Naive thymus-derived CD8-positive, alpha-beta T cell (primary cell): ENCODE data around the gene KBTBD13. TPM values are rescaled to one million over a fixed set of nuclear protein-coding genes. Genes with fewer than 3 reads are reported as not detected.

ENCODE experiments used
- ATAC-seq, 2 donors: fragments of 150-1000 bp; cut with Tn5 transposase in 1 of 2; sonication (Bioruptor Pico), chemical (Tn5 transposase) in 1 of 2; 1 replicate in 1 of 2; 2 replicates in 1 of 2; pipeline ENCODE4 v1.10.0; 2021; ENCODE audit warnings: mild to moderate bottlenecking in 2 of 2, moderate library complexity in 2 of 2
- POLR2A ChIA-PET: fragments of 350-600 bp; sonication (Branson Sonifier 250); formaldehyde crosslinking; loops from one replicate; lab custom pipeline; 2021; ENCODE audit warnings: antibody characterized with exemption; lab: Charles Lee
- DNase-seq, 10 donors: peaks; one replicate each; pipeline versions ENCODE4 v3.0.0 to v3.0.0-alpha.2; 2020 to 2022
- H3K27ac Mint-ChIP-seq, 10 donors: one replicate each; pipeline ENCODE4 v1.8.0; 2020 to 2022; ENCODE audit warnings: mild to moderate bottlenecking in 10 of 10, mixed read lengths in 10 of 10, moderate library complexity in 4 of 10, inconsistent platforms in 1 of 10
- H3K27me3 Mint-ChIP-seq, 5 donors: one replicate each; pipeline ENCODE4 v1.8.0; 2021 to 2022; ENCODE audit warnings: mixed read lengths in 5 of 5
- H3K36me3 Mint-ChIP-seq, 3 donors: one replicate each; pipeline ENCODE4 v1.8.0; 2020 to 2022; ENCODE audit warnings: mixed read lengths in 3 of 3, mild to moderate bottlenecking in 2 of 3, inconsistent platforms in 1 of 3
- H3K4me1 Mint-ChIP-seq, 4 donors: one replicate each; pipeline ENCODE4 v1.8.0; 2021 to 2022; ENCODE audit warnings: mixed read lengths in 4 of 4
- H3K4me3 Mint-ChIP-seq, 10 donors: one replicate each; pipeline ENCODE4 v1.8.0; 2020 to 2022; ENCODE audit warnings: mild to moderate bottlenecking in 10 of 10, mixed read lengths in 10 of 10, moderate library complexity in 6 of 10, inconsistent platforms in 1 of 10
- H3K9me3 Mint-ChIP-seq, 9 donors: one replicate each; pipeline ENCODE4 v1.8.0; 2020 to 2022; ENCODE audit warnings: mixed read lengths in 9 of 9, mild to moderate bottlenecking in 3 of 9, inconsistent platforms in 1 of 9, moderate library complexity in 1 of 9
- polyA plus RNA-seq, 3 donors: library from polyadenylated mRNA; unstranded; fragments of 300-500 nt; fragmentation: Illumina TruSeq; gene quantifications; one replicate each; pipeline ENCODE4 v1.2.3, GENCODE V29; 2021
- total RNA-seq, 8 experiments: library from RNA in 2 of 8; stranded (reverse) in 2 of 8; gene quantifications; one replicate each; pipeline ENCODE4 v1.2.3 and lab custom pipeline; 2021 to 2026

Gene KBTBD13
- total and polyA plus RNA-seq, 5 experiments from 2014 or later = not detected

DNA sequence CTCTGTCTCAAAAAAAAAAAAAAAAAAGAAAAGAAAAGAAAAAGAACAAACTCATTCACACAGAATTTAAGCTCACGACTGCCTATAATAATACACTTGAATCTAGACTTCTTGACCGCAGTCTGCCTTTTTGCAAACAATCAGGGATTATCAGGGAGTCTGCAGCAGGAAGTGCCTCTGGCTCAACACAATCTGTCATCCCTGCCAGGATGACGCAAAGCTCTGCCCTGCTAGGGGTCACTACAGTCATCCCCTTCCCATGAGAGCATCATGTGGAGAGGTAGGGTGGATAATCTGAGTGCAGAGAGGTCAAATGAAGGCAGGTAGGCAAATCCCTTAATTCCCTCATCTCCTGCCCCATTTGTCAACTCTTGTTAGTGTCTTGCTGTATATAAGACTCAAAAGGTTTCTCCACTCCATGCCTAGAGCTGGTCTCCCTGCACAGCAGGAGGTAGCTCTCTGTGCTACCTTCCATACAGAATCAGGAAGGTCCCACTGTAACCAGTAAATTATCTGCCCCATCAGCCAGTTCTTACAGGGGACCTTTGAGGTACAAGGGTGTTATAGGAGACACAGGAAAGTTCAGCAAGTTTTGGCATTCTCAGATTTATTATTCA, 34.2 kb downstream of the KBTBD13 start:
- Mint-ChIP-seq H3K4me3 (no peak overlapping the region), H3K36me3 (peaks cover 0 to 65% (median 2%) of the 10 kb centered on the region in 3 donors), H3K4me1 (peaks cover 0 to 5% (median under 1%) of the 10 kb centered on the region in 4 donors), H3K27me3 (no peaks in the 10 kb centered on the region), H3K9me3 (no peaks in the 10 kb centered on the region), H3K27ac (peak overlapping the region in 6 of 10 donors; percentile 3 to 67 (median 26))
- POLR2A ChIA-PET = interaction anchor here (0.7 kb wide), 2 partner anchors 23 to 75 kb away, joined by 3 to 6 read pairs; partner anchors contain the start of gene PDCD7
- ATAC-seq (no peak), DNase-seq (no peak)

DNA sequence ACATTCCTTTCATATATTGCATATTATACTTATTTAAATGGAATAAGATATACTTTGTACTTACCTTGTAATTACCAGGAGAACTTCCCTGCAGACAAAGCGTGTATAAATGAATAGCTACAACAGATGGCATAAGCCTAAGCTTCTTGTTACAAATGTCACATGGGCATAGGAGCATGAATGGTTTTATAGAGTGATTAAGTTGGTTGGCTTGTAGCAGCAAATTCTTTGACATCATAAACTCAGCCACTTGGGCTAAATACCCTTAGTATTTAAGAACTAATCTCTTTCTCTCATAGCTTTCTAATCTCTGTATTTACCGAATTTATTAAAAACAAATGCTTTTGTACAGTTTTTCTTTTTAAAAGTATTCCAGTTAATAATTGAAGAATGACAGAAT, 38.5 kb downstream of the KBTBD13 start, which contains the start of gene UBAP1L:
UBAP1L (minus strand) TSS at position 115 of the 400 bp plus-strand sequence. CDS start 8,985 bp downstream, outside the sequence.
- POLR2A ChIA-PET = no interaction called here
- Mint-ChIP-seq H3K36me3 (peaks cover 0 to 76% (median 11%) of the 10 kb centered on the region in 3 donors), H3K9me3 (no peaks in the 10 kb centered on the region), H3K27me3 (no peaks in the 10 kb centered on the region), H3K27ac (no peak within 1 kb of the TSS), H3K4me3 (no peak within 1 kb of the TSS), H3K4me1 (peaks cover 0 to 4% (median 1%) of the 10 kb centered on the region in 4 donors)
- DNase-seq = no peak
- ATAC-seq = no peak

GRCh38 chr15:65115542-65115941, 39.0 kb downstream of the KBTBD13 start:
- H3K4me3 Mint-ChIP-seq = no peak overlapping the region
- no peak for ATAC-seq
- no peaks in the 10 kb centered on the region for H3K9me3 Mint-ChIP-seq
- no peak for DNase-seq
- no peak overlapping the region for H3K27ac Mint-ChIP-seq
- H3K36me3 Mint-ChIP-seq = peaks cover 0 to 80% (median 11%) of the 10 kb centered on the region in 3 donors
- POLR2A ChIA-PET = no interaction called here
- no peaks in the 10 kb centered on the region for H3K27me3 Mint-ChIP-seq
- H3K4me1 Mint-ChIP-seq = peaks cover 0 to 4% (median 1%) of the 10 kb centered on the region in 4 donors

Other genes with a start within 250 kb of the KBTBD13 start
- 1 to 10 TPM; 8.6 TPM for gene PLEKHO2, start 234.8 kb upstream of the KBTBD13 start, total RNA-seq
- 10 to 100 TPM in 2 of 3 donors, 1 to 10 TPM in 1; 8.9 to 19.3 (median 12.0) TPM for gene PLEKHO2, start 234.8 kb upstream of the KBTBD13 start, polyA plus RNA-seq
- gene ANKDD1A, start 164.8 kb upstream of the KBTBD13 start, total RNA-seq = 1 to 10 TPM; 5.4 to 6.0 TPM
- gene ANKDD1A, start 164.8 kb upstream of the KBTBD13 start, polyA plus RNA-seq = 1 to 10 TPM in 2 of 3 donors, under 1 TPM in 1; 0.06 to 2.2 (median 1.3) TPM
- 10 to 100 TPM; 55.2 to 58.2 TPM for gene SPG21, start 86.8 kb upstream of the KBTBD13 start, total RNA-seq
- gene SPG21, start 86.8 kb upstream of the KBTBD13 start, polyA plus RNA-seq = 100 to 1,000 TPM; 117 to 129 (median 124) TPM
- gene MTFMT, start 47.1 kb upstream of the KBTBD13 start, total RNA-seq = 10 to 100 TPM; 19.4 to 21.2 TPM
- 10 to 100 TPM; 19.6 to 30.2 (median 23.0) TPM for gene MTFMT, start 47.1 kb upstream of the KBTBD13 start, polyA plus RNA-seq
- not detected for gene SLC51B, start 31.4 kb upstream of the KBTBD13 start, total RNA-seq
- not detected for gene SLC51B, start 31.4 kb upstream of the KBTBD13 start, polyA plus RNA-seq
- gene RASL12, start 8.8 kb upstream of the KBTBD13 start, total RNA-seq = not detected
- not detected for gene RASL12, start 8.8 kb upstream of the KBTBD13 start, polyA plus RNA-seq
- 10 to 100 TPM; 14.2 to 16.6 TPM for gene UBAP1L, start 38.5 kb downstream of the KBTBD13 start, total RNA-seq
- gene UBAP1L, start 38.5 kb downstream of the KBTBD13 start, polyA plus RNA-seq = under 1 TPM in 1 of 3 donors, not detected in 2; 0.20 TPM
- 10 to 100 TPM; 37.0 to 44.1 TPM for gene PDCD7, start 57.1 kb downstream of the KBTBD13 start, total RNA-seq
- gene PDCD7, start 57.1 kb downstream of the KBTBD13 start, polyA plus RNA-seq = 10 to 100 TPM; 13.1 to 19.4 (median 15.8) TPM
- 10 to 100 TPM; 59.6 to 60.2 TPM for gene CLPX, start 108.6 kb downstream of the KBTBD13 start, total RNA-seq
- 10 to 100 TPM; 30.0 to 33.8 (median 31.3) TPM for gene CLPX, start 108.6 kb downstream of the KBTBD13 start, polyA plus RNA-seq
- gene CILP, start 134.7 kb downstream of the KBTBD13 start, total RNA-seq = under 1 TPM; 0.44 TPM
- under 1 TPM in 1 of 3 donors, not detected in 2; 0.10 TPM for gene CILP, start 134.7 kb downstream of the KBTBD13 start, polyA plus RNA-seq
- gene PARP16, start 210.1 kb downstream of the KBTBD13 start, total RNA-seq = 10 to 100 TPM; 22.9 to 23.7 TPM
- gene PARP16, start 210.1 kb downstream of the KBTBD13 start, polyA plus RNA-seq = 10 to 100 TPM; 27.6 to 39.3 (median 30.0) TPM
- gene RNU5A-1, start 219.3 kb downstream of the KBTBD13 start, total RNA-seq = not detected
- not detected for gene RNU5A-1, start 219.3 kb downstream of the KBTBD13 start, polyA plus RNA-seq
- gene RNU5B-1, start 227.9 kb downstream of the KBTBD13 start, total RNA-seq = 10 to 100 TPM; 20.8 to 33.0 TPM
- not detected for gene RNU5B-1, start 227.9 kb downstream of the KBTBD13 start, polyA plus RNA-seq